ENCODE results near the gene NT5DC3. TPM values are rescaled to one million over a fixed set of nuclear protein-coding genes. Genes with fewer than 3 reads are reported as not detected.

NT5DC3 gene
- total and polyA plus RNA-seq, 9 of the 15 experiments (the other 6 are each of a cell fraction or from before 2014, with no cell fraction given), result 6.3 to 33.5 (median 24.5) TPM

- TF ChIP-seq PTBP1 (IDR thresholded peaks at IDR 0.05; ENCODE audit: low read depth, low read length), result 0 out of 2 replicates have a peak, but pooled peaks have one; percentile 54
- peak; percentile 87 for TF ChIP-seq BCOR (IDR thresholded peaks at IDR 0.05)
- 0 out of 3 replicates have a peak, but pooled peaks of 1 of the 2 experiments have one; percentile 29 for TF ChIP-seq CBX3 (IDR thresholded peaks at IDR 0.05; ENCODE audit: borderline replicate concordance in 1 of 2, low read length in 2 of 2)
- no peak for TF ChIP-seq THRB (CRISPR knock-in tag; conservative IDR thresholded peaks at IDR 0.05)
- TF ChIP-seq HDAC2 (IDR thresholded peaks at IDR 0.05), result 0 out of 2 replicates have a peak, but pooled peaks have one; percentile 35
- TF ChIP-seq ZBTB11 (CRISPR knock-in tag; IDR thresholded peaks at IDR 0.05), result no peak
- TF ChIP-seq ZNF639 (CRISPR knock-in tag; conservative IDR thresholded peaks at IDR 0.05 in 1 of 2, IDR thresholded peaks at IDR 0.05 in 1 of 2), result no peak
- TF ChIP-seq RBM25 (IDR thresholded peaks at IDR 0.05; ENCODE audit: low read depth, low read length, severe bottlenecking), result peak; percentile 96
- TF ChIP-seq ADNP (tag; IDR thresholded peaks at IDR 0.05), result peak; percentile 59; the same call in 1 of the 2 replicates
- TF ChIP-seq KDM1A (IDR thresholded peaks at IDR 0.05), result peak; percentile 22 to 28; a peak in 2 of 4 replicates
- TF ChIP-seq ATF4 (CRISPR knock-in tag; IDR thresholded peaks at IDR 0.05), result no peak
- no peak for FAIRE-seq
- Histone ChIP-seq H3K4me1 (replicated peaks in 1 of 2; ENCODE audit: control insufficient read depth in 2 of 2, insufficient read depth in 2 of 2, low read length in 2 of 2) (peaks cover 6 to 29% of the 10 kb centered on the region in 2 experiments; a peak in 4 of 5 replicates), H3K9me3 (replicated peaks; ENCODE audit: control insufficient read depth, insufficient read depth, low read depth, low read length) (peaks cover 2% of the 10 kb centered on the region; the same call in 1 of the 2 replicates), H3K36me3 (ENCODE audit: control insufficient read depth, insufficient read depth, low read length) (peaks cover 83% of the 10 kb centered on the region), H2AFZ (ENCODE audit: low read depth, low read length) (no peak overlapping the region), H3K4me2 (ENCODE audit: insufficient read depth, low read length) (no peak overlapping the region), H3K27ac (ENCODE audit: extremely low read depth, low read depth, low read length) (no peak overlapping the region), H4K20me1 (replicated peaks; ENCODE audit: control insufficient read depth, insufficient read depth, low read length) (no peaks in the 10 kb centered on the region), H3K4me3 (no peak overlapping the region), H3K27me3 (ENCODE audit: control insufficient read depth in 2 of 2, insufficient read depth in 2 of 2, low read length in 2 of 2) (no peaks in the 10 kb centered on the region), H3K9me1 (ENCODE audit: control insufficient read depth, insufficient read depth, low read length) (no peaks in the 10 kb centered on the region), H3K9ac (ENCODE audit: insufficient read depth in 1 of 2, low read depth in 2 of 2, low read length in 2 of 2) (no peak overlapping the region), H3K79me2 (ENCODE audit: control insufficient read depth, insufficient read depth, low read length) (peaks cover 63% of the 10 kb centered on the region)
- no TSS peak for BruUV-seq (replicated peaks)
- intact Hi-C loops (cut with micrococcal nuclease), result no loop called here
- no peak for DNase-seq (ENCODE audit: extremely low read depth in 1 of 4, low spot score in 3 of 4)
- CTCF ChIA-PET (ENCODE audit: low intra/inter-chr PET ratio), result no interaction called here
- ATAC-seq, result no peak
- in situ Hi-C loops (cut with MboI), result no loop called here
- WGBS (ENCODE audit: insufficient coverage, low coverage, missing lambda C conversion rate), result 100% methylated on average over 1 of the region's 1 CpG
- POLR2A ChIA-PET, result no interaction called here
These were observed 28.2 kb downstream of the NT5DC3 start for GRCh38 chr12:103812789-103813188.
